ENCODE data around the gene EPHA10. TPM values are rescaled to one million over a fixed set of nuclear protein-coding genes. Genes with fewer than 3 reads are reported as not detected.

The EPHA10 gene
- total and polyA plus RNA-seq, 2 donors from 2014 or later: 0.88 TPM; not detected in 1

DNA sequence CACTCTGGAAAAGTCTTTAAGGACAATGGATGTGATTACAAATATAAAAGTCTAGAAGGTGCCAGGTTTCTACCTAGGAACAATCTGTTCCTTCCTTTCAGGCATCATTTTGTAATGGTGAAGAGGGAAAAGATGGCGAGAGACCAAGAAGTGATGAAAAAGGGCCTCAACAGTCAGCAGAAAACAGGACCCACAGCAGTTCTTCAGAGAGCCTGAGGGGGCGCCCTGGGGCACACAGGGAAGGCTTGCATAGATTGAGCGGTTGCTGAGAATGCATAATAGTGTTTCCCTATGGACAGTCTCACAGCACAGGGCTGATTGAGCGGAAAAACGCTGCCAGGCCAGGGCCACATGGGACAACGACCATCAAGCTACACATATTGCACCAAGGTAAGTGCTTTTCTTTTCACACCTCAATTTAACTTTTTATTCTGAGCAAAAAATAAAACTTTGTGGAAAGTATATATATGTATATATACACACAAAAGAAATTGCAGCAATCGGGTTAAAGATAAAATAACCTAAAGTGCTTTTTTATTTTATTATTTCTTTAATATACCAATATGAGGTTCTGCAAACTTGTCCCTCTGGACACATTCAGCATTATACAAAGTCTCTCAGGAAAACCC lies 46.2 kb upstream of the EPHA10 start:
- Histone ChIP-seq H3K27me3 (ENCODE audit: control insufficient read depth, insufficient read depth, low read length) (no peaks in the 10 kb centered on the region), H3K9me3 (ENCODE audit: control insufficient read depth in 2 of 3, insufficient read depth in 1 of 3, low read length in 3 of 3) (no peaks in the 10 kb centered on the region), H3K36me3 (ENCODE audit: control insufficient read depth in 2 of 3, insufficient read depth in 3 of 3, low read length in 3 of 3) (peaks cover 4 to 8% (median 8%) of the 10 kb centered on the region in 3 donors), H3K27ac (ENCODE audit: low read depth in 2 of 2, low read length in 2 of 2) (no peak overlapping the region), H3K9ac (ENCODE audit: low read length in 3 of 3) (no peak overlapping the region), H3K4me1 (ENCODE audit: control insufficient read depth in 2 of 3, insufficient read depth in 2 of 3, low read depth in 1 of 3, low read length in 3 of 3) (peaks cover 0 to 17% (median 15%) of the 10 kb centered on the region in 3 donors), H3K4me3 (ENCODE audit: low read length in 3 of 3) (no peak overlapping the region)
- no peak for FAIRE-seq
- TF ChIP-seq CTCF (IDR thresholded peaks at IDR 0.05; ENCODE audit: borderline replicate concordance, extremely low read depth, insufficient read depth): peak; percentile 63
- DNase-seq: peak in 4 of 5 donors; percentile 64 to 89 (median 70)
- intact Hi-C loops (cut with DNase I): no loop called here

GRCh38 chr1:37809942-37810341 lies 45.0 kb upstream of the EPHA10 start:
- no peak overlapping the region for H3K27ac ChIP-seq (ENCODE audit: low read depth in 2 of 2, low read length in 2 of 2)
- H3K4me3 ChIP-seq (ENCODE audit: low read length in 3 of 3): no peak overlapping the region
- peaks cover 2 to 12% (median 11%) of the 10 kb centered on the region in 3 donors for H3K36me3 ChIP-seq (ENCODE audit: control insufficient read depth in 2 of 3, insufficient read depth in 3 of 3, low read length in 3 of 3)
- H3K9me3 ChIP-seq (ENCODE audit: control insufficient read depth in 2 of 3, insufficient read depth in 1 of 3, low read length in 3 of 3): no peaks in the 10 kb centered on the region
- no peaks in the 10 kb centered on the region for H3K27me3 ChIP-seq (ENCODE audit: control insufficient read depth, insufficient read depth, low read length)
- no peak for TF ChIP-seq CTCF (IDR thresholded peaks at IDR 0.05; ENCODE audit: borderline replicate concordance, extremely low read depth, insufficient read depth)
- FAIRE-seq (no peak), DNase-seq (no peak)
- intact Hi-C loops (cut with DNase I): no loop called here
- H3K4me1 ChIP-seq (ENCODE audit: control insufficient read depth in 2 of 3, insufficient read depth in 2 of 3, low read depth in 1 of 3, low read length in 3 of 3): peaks cover 0 to 17% (median 15%) of the 10 kb centered on the region in 3 donors
- no peak overlapping the region for H3K9ac ChIP-seq (ENCODE audit: low read length in 3 of 3)

DNA sequence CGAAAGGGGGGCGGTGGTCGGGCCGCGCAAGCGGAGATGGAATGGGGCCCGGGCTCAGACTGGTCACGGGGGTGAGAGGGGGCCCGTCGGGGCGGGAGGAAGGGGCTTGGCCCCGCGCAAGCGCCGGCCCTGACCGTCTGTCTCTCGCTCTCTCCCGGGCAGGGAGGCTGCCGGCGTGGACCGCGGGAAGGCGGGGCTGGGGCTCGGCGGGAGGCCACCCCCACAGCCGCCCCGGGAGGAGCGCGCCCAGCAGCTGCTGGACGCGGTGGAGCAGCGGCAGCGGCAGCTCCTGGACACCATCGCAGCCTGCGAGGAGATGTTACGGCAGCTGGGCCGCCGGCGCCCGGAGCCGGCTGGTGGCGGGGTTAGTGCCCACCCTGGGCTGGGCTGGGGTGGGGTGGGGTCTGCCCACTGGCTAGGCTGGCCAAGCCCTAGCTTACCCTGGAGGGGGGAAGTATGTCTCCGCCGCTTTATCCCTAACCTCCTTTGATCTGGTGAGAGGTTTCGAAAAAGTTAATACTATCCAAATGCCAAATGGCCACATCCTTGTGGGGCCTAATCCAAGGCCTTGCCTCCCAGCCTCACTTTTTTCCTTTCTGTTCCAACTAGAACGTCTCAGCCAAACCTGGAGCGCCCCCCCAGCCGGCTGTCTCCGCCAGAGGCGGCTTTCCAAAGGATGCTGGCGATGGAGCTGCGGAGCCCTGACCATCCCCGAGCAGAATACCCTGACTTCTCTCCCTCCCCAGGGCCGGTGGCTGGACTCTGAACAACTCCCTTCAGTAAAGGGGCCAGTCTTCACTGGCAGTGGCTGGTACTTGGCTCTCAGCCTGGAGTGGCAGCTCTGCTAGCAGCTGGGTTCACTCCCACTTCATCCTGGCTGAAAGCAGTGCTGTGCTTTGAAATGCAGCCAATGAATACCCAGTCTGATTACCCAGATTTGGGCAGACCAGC lies 43.7 kb upstream of the EPHA10 start:
- intact Hi-C loops (cut with DNase I): no loop called here
- Histone ChIP-seq H3K4me1 (ENCODE audit: control insufficient read depth in 2 of 3, insufficient read depth in 2 of 3, low read depth in 1 of 3, low read length in 3 of 3) (peaks cover 0 to 17% (median 15%) of the 10 kb centered on the region in 3 donors), H3K27ac (ENCODE audit: low read depth in 2 of 2, low read length in 2 of 2) (peak overlapping the region; percentile 75 to 92), H3K4me3 (ENCODE audit: low read length in 3 of 3) (peak overlapping the region; percentile 56 to 92 (median 76)), H3K9me3 (ENCODE audit: control insufficient read depth in 2 of 3, insufficient read depth in 1 of 3, low read length in 3 of 3) (no peaks in the 10 kb centered on the region), H3K36me3 (ENCODE audit: control insufficient read depth in 2 of 3, insufficient read depth in 3 of 3, low read length in 3 of 3) (peaks cover 2 to 22% (median 20%) of the 10 kb centered on the region in 3 donors), H3K9ac (ENCODE audit: low read length in 3 of 3) (peak overlapping the region in 2 of 3 donors; percentile 71 to 74), H3K27me3 (ENCODE audit: control insufficient read depth, insufficient read depth, low read length) (no peaks in the 10 kb centered on the region)
- no peak for FAIRE-seq
- DNase-seq: peak in 4 of 5 donors; percentile 62 to 87 (median 82)
- TF ChIP-seq CTCF (IDR thresholded peaks at IDR 0.05; ENCODE audit: borderline replicate concordance, extremely low read depth, insufficient read depth): no peak
